HG03060 (cell line): ENCODE data around the gene TPRG1.

Experiments
- ATAC-seq: cut with Tn5 transposase; IDR thresholded peaks from one replicate; pipeline ENCODE4 v1.9.1; 2021; ENCODE audit warnings: low read depth, moderate number of reproducible peaks; ENCODE audit not compliant: unreplicated experiment

The TPRG1 gene, protein sequence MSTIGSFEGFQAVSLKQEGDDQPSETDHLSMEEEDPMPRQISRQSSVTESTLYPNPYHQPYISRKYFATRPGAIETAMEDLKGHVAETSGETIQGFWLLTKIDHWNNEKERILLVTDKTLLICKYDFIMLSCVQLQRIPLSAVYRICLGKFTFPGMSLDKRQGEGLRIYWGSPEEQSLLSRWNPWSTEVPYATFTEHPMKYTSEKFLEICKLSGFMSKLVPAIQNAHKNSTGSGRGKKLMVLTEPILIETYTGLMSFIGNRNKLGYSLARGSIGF

DNA sequence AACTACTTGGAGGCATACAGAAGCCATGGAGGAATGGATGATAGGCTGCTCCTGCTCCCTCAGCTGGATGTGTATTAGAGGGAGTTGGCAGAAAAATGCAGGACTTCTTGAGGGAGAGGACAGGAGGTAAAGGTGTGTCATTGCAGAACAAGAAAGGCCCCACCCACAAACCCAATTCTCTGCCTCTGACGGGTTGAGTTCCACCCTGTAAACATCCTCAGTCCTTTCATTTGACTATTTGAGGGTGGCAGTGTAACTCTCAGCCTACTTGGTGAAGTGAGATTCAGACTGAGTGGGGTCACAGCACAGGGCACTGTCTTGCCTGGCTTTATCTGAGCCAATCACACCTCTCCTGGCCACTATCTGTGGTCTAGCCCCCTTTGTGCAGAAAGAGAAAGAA lies at the start of gene TPRG1:
Gene TPRG1, plus strand, starts transcription at position 265 of the 400 bp plus-strand sequence. CDS start 35,414 bp downstream, outside the sequence.
- no peak for ATAC-seq

DNA sequence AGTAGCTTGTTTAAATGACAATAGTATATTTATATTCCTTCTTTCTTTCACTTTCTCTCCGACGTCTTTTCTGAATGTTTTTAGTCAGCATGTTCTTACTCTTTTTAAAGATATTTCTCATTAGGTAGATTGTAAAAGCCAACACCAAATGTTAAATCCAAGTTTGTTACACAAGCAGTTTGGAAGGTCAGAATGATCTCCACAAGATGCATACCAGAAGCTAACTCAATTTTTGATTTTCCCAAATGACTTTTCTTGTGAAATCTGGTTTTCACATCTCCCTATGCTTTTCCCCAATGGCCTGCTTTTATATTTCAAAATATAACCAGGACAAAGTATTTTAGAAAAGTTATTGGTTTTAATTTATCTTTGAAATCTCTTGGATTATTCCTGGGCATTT lies 49.7 kb upstream of the TPRG1 start:
- ATAC-seq, result no peak

DNA sequence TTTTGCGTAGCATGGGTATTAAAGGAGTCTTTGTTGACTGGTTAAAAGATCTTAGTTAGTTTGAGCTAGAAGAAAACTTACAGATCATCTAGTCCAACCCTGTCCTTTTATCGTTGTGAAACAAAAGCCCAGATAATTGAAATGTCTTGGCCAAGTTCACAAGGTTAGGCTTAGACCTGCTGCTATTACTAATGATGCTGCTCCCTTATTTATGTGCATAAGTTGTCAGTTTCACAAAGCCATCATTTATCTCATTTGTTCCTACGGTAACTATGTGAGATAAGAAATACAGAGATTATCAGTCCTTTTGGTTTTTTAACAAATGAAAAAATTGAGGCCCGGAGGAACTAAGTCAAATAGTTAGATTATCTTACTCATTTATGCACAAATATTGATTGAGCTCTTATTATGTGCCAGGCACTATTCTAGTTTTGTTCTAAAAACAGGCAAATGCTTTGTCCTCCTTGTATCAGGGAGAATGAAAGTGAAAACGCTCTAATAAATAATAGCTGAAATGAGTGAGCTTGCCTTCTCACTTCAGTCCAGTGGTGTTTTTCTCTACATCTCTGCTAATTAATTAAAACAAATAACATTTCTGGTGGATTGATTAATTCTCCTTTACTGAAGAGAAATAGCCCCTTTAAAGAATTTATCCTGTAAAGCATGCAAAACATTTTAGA lies 49.1 kb upstream of the TPRG1 start:
- ATAC-seq, result no peak

DNA sequence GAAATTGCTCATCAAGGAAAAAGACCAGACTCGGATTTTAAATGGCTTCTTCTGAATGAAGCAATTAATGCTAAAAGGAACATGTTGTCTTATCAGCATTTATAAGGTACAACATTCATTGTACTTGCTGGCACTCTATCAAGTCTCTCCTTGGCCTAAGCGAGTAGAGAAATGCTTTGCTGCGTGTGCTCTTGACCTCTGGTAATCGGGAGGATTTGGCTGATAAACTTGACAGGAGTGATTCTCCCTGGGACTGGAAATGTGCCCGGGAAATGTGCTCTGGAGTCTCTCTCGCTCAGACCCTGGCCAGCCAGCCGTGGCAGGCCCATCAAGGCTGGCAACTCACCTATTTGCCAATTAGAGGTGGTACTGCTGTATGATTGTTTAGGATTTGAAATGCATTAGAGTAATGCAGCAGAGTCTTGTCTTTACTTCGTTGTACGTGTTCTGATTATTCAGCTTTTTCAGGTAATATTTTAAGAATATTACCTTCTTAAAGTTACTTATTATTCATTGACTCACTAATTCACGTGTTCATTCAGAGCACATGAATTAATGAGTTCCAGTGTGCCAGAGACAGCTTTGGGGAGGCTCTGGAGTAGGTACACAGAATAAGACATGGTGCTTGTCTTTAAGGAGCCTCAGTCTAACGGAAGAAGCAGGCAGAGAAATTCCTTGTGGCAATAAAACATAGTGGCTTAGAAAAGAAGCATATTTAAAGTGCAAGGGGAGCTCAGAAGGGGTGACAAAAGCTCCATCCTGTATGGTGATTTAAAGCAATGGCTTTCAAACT lies 48.0 kb upstream of the TPRG1 start:
- no peak for ATAC-seq

DNA sequence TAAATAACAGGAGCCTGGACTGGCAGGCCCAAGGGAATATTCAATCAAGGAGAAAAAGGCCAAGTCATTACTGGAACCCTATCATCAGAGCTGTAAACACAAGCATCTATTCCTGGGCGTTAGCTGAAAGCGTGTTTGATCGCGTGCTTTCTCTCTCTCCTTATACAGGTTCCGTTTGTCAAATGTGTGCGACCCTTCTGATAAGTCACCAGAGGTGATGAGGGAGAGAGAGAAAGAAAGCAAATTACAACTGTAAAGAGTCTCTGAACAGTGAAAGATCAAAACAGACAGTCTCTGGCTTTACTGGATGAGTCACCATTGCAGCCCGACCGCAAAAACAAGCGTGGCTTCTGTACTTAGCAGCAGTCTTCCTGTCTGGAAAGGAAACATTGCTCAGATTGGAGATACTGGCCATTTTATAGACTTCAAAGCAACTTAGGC lies 39.5 kb upstream of the TPRG1 start:
- ATAC-seq, result peak; percentile 89

DNA sequence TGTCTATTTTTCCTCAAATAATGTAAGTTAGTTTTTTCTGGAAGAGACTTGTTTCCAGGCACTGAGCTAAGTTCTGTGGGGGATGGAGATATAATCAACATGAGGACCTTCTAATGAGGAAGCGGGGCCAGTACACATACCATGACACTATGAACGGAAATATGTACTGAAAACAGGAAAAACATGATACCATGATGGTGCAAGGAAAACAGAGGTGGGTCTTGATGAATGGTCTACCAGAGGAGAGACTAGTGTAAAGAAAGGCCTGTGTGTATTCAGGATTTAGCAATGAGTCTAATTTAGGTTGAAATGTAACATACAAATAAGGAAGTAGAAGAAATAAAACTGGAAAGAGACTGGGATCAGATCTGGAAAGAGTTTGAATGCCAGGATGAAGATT lies 38.9 kb upstream of the TPRG1 start:
- ATAC-seq, result no peak

DNA sequence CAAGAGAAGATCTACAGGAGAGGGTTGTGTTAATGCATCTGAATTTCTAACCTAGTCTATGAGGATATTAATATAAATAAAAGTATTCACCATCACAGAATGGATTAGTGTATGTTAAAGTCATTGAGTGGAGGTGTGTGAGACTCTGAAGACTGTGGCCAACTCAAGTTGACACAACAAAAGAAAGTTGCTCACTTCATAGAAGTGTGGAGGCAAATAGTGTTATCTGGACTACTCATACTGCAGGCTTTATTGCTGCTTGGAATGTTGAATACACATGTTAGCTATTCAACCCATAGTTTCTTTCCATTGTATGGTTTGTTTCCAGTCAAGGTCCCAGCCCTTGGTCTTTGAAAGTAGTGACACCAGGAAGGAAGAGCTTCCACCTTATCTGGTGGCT lies 38.0 kb upstream of the TPRG1 start:
- no peak for ATAC-seq

DNA sequence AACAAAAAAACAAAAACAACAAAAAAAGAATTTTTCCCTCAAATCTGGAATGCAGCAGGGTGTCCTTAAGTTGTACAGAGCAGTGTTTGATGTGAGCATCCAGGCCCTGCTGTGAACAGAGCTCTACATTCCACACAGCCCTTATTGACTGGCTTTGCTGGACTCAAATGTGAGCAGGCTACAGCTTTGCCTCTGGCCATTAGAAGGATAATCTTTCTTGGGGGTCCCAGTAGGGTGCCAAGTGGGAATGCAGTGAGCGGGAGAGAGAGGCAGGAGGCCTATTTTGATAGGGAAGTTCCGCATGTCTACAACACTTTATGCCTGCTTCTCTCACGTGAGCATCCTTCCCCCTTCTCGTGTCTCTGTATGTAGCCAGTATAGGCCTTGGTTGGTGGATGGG lies 34.4 kb upstream of the TPRG1 start:
- no peak for ATAC-seq

DNA sequence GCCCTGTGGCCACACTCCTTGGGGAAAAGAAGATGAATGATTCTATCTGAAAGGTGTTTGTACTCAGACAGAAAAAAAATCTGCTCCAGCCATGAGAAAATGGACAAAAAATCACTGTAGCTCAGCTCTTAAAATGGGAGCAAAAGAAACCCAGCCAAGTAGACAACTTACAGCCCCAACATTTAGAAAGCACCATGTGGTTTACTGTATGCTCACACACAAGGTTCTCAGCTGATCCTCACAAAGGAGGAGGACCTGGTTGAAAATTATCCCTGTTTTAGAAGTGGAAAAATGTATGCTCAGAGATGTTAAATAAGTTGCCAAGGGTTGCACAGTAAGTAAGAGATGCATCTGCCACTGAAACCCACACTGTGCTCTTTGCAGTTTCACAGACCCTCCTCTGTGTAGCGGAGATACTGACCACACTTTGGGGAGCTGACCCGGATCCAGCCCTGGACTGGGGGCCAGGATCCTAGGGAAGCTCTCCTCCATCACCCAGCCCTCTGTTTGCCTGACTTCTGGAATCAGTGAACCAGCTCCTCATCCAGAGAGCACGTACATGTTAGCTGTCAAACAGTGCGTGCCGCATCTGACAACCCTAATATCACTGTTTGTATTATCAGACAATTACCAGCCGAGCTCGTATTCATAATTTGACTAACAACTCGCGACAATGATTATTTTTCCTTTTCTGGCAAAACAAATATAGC lies 32.7 kb upstream of the TPRG1 start:
- ATAC-seq, result no peak

DNA sequence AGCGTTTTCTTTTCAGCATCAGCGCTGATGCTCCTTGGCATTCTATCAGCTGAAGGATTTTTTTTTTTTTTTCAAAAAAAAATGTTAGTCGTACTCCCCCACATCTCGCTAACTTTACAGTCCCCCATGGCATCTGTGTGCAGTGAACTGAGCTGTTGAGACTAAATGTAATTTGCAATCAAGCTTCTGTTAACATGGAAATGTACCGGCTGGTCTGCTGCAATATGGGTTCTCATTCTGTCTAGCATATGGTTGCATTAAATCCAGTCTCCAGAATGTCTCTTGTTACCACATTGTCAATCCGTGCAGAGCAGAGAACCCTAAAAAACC lies 32.2 kb upstream of the TPRG1 start:
- ATAC-seq, result no peak

DNA sequence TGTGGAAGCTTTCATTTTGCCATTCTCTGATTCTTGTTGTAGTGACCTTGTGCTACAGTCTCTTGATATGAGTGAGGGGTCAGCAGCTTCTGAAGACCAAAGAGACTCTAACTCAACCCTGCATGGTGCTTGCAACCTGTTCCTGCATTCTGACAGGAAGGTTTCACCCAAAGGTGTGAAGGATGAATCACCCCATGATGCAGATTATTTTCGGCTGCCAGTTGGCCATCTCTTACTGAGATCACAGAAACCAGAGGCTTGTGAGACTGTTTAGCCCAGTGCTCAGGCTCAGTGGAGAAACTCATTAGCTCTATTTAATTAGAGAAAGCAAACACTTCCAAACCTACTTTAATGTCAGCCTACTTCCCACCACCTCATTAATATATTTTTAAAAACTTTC lies 29.2 kb upstream of the TPRG1 start:
- ATAC-seq, result no peak

DNA sequence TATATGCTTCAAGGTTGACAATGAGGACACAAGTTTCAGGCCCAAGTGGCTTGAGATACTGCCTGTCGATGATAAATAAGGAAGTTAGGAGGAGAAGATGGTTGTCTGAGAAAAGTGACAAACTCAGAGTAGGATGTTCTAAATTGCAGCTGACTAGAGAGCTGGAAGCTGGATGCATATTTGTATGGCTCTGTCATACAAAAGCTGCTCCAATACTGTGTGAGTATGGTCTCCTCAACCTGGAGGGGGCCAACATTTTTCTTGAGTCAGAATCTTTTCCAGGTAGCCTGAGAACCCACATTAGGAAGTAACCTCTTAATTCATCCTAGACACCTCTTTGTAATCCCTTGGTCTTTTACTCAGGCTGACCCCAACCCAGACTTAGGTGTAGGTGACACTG lies 28.4 kb upstream of the TPRG1 start:
- ATAC-seq, result no peak

DNA sequence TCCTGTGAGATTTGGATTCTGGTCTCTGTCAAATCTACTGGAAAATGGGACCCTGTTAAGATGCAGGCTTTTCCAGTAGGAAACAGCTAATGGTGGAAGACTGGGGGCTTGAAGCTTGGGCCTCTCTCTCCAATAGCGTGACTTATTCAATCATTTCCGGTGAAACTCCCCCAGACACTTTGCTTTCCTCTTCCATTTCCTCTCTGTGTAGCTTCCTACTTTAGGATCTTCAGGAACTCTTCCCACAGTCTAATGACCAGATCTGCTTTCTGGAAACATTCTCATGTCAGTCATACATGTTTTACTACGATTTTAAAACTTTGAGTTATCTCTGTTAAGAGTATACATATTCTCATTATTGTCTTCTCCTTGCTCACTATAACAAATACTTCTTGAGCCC lies 28.0 kb upstream of the TPRG1 start:
- no peak for ATAC-seq

DNA sequence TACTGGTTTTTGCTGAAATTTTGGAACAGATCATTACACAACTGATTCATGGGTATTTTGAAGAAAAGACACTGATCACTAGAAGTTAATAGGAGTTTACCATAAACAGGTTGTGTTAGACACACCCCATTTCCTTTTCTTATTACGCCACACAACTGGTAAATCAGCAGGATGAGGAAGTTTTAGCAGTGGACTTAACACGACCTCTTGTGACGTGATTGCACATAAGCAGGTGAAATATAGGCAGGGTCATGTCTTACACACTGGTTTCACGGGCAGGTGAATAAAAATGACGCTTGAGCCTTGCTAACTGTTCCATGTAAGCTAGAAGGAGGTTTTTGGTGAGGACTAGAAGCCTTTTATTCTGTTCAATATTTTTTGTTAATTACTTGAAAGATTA lies 27.1 kb upstream of the TPRG1 start:
- no peak for ATAC-seq

DNA sequence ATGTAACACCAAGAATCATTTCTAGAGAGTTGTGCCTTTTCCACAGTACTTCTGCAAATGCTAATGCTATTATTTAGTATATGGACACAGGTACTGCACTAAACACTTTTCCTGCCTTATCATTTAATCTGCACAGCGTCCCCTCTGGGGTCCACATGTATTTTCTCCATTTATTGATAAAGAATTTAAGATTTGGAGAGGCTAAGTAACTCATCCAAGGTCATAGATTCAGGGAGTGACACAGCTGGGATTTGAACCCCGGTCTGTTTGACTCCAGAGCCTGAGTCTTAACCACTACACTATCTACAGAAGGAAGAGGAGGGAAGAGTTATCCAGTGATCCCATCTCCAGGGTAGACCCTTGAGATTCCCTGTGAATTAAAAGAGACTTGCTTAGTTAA lies 24.9 kb upstream of the TPRG1 start:
- no peak for ATAC-seq

DNA sequence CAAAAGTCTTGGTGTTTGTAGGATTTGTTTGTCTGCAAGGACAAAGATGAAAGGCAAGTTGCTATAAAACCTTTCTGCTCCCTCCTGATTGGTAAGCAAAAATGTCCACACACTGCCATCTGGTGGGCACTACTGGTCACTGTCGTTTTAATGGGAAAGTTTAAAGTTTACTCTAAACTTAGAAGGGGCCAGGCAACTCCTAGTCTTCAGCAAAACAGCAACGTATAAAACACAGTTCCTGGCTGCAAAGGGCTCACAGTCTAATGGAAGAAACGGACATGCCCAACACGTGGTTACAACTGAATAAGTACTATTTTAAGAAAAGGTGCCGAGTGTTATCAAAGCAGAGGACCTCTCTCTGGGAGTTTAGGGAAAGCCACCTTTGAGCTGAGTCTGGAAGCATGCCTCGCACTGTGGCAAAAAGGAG lies 23.7 kb upstream of the TPRG1 start:
- ATAC-seq, result no peak

DNA sequence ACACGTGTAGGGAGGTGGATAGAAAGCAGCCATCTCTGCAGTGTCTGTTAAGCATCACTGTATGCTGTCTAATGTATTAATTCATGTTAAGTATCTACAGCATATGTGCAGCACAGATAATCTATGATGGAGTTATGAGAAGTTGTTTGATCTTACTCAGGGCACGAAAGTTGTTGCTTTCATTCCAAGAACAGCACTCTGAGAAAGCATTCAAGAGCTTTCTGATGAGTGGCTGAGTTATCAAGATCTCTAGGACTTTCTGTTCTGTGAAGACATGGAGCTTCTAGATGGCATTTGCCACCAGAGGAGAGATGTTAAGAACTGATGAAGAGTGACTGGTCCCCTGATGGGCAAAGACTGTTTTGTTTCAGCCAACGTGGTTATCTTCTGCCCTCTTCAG lies 22.6 kb upstream of the TPRG1 start:
- no peak for ATAC-seq

DNA sequence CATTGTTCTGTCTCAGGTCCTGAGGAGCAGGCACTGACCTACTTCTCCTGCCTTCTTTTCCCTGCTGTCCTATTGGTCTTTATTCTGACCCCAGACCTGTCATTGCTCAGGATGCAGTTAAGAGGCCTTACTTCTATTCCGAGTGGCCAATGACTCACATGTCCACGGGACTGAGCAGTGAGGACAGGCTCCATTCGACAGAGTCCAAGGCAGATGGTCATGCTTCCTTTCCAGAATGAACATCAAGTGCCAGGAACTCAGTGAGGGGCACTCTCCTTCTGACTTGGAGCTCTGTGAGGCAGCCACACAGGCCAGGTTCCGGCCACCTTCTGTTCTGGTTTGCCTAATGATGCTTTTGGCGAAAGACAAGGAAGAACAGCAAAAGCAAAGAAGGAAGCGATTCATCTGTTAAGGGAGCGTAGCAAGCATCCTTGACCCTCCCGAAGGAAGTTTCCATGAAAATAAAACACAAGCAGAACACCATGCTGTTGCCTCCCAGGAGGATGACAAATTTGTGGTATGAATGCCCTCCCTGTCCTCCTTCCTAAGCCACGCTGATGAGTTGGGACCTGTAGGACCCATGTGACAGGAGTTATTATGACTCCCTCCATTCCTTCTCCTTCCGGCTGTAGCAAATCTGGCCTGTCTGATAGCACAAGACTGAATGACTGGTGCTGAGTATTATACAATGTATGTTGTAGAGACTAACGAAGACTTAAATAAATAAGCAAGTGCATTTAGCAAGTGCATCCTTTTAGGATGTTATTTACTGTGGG lies 14.4 kb upstream of the TPRG1 start:
- ATAC-seq, result no peak

DNA sequence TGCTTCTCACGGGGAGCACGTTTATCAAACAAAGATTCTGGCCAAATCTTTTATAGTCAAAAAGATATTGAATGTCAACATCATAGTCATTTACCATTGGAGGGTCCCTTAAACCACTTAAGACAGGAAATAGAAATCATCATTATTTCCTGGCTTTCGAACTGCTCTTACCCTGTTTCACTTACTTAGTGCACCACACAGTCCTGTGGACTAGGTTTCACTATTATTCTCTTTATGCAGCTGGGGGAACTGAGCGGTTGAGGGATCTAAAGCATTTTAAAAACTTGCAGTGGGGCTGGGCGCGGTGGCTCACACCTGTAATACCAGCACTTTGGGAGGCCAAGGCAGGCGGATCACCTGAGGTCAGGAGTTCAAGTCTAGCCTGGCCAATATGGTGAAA lies 13.7 kb upstream of the TPRG1 start:
- ATAC-seq, result no peak
